K562 (cell line): ENCODE data around the gene RNF114. TPM values are rescaled to one million over a fixed set of nuclear protein-coding genes. Genes with fewer than 3 reads are reported as not detected.

Experiments
- ATAC-seq: fragments of 200-7000 bp; cut with Tn5 transposase; 3 replicates; pipeline ENCODE4 v1.9.1; 2020; ENCODE audit warnings: moderate library complexity
- BruUV-seq: library from RNA; stranded (reverse); fragments of 400-500 nt; replicated peaks from 2 replicates; lab custom pipeline; 2021; lab: Mats Ljungman, UMichigan
- CTCF ChIA-PET: fragments of 300-600 bp; formaldehyde crosslinking; extraction: SDS; loops from one replicate; lab custom pipeline; 2021; ENCODE audit warnings: low intra/inter-chr PET ratio; lab: Yijun Ruan, JAX
- POLR2A ChIA-PET: fragments of 300-600, 350-650 bp; sonication (Branson Sonifier 250); formaldehyde crosslinking; extraction: SDS; loops from one replicate; lab custom pipeline; 2021; ENCODE audit warnings: antibody characterized with exemption, inconsistent platforms; lab: Yijun Ruan, JAX
- DNase-seq, 4 experiments: peaks; one replicate each; pipeline versions ENCODE4 v3.0.0 to v3.0.0-alpha.2; 2011 to 2018; ENCODE audit warnings: low spot score in 3 of 4, mixed read lengths in 3 of 4; ENCODE audit errors: extremely low read depth in 1 of 4
- FAIRE-seq: peaks from 2 replicates; lab custom pipeline; 2011; peaks lifted over from hg19 to GRCh38; lab: Jason Lieb, UNC
- H2AFZ ChIP-seq: 2 replicates; pipeline ENCODE4 v1.6.0; 2011; ENCODE audit warnings: low read depth, low read length, control low read depth, inconsistent platforms
- H3K27ac ChIP-seq: fragments of 200-600 bp; 3 replicates; pipeline ENCODE4 v1.8.0; 2011; ENCODE audit warnings: low read depth, mild to moderate bottlenecking, control low read depth, inconsistent platforms, low read length, moderate library complexity, mixed read lengths; ENCODE audit errors: extremely low read depth
- H3K27me3 ChIP-seq, 2 experiments: fragments of 300-600 bp in 1 of 2; 2 replicates in 1 of 2; 3 replicates in 1 of 2; pipeline versions ENCODE4 v1.6.0 to v1.8.0; 2011; ENCODE audit warnings: inconsistent platforms in 2 of 2, low read length in 2 of 2, mild to moderate bottlenecking in 1 of 2, mixed read lengths in 1 of 2, moderate library complexity in 1 of 2; ENCODE audit not compliant: control insufficient read depth in 2 of 2, insufficient read depth in 2 of 2
- H3K36me3 ChIP-seq: fragments of 300-600 bp; 3 replicates; pipeline ENCODE4 v1.8.0; 2011; ENCODE audit warnings: mild to moderate bottlenecking, low read length, inconsistent platforms; ENCODE audit not compliant: control insufficient read depth, insufficient read depth
- H3K4me1 ChIP-seq, 2 experiments: fragments of 200-600 bp in 1 of 2; replicated peaks in 1 of 2; 2 replicates in 1 of 2; 3 replicates in 1 of 2; pipeline versions ENCODE4 v1.5.1 to v1.8.0; 2011; ENCODE audit warnings: inconsistent platforms in 2 of 2, low read length in 2 of 2, mild to moderate bottlenecking in 1 of 2, mixed read lengths in 1 of 2, moderate library complexity in 1 of 2; ENCODE audit not compliant: control insufficient read depth in 2 of 2, insufficient read depth in 2 of 2
- H3K4me2 ChIP-seq: 2 replicates; pipeline ENCODE4 v1.6.1; 2011; ENCODE audit warnings: low read length, control low read depth, inconsistent platforms, mixed read lengths; ENCODE audit not compliant: insufficient read depth
- H3K4me3 ChIP-seq: fragments of 200-600 bp; sonication (generic), shearing (Covaris generic); 2 replicates; pipeline ENCODE4 v1.5.1; 2016; ENCODE audit warnings: control low read depth, inconsistent platforms
- H3K79me2 ChIP-seq: fragments of 200-600 bp; 3 replicates; pipeline ENCODE4 v1.8.0; 2011; ENCODE audit warnings: low read length, inconsistent platforms; ENCODE audit not compliant: control insufficient read depth, insufficient read depth
- H3K9ac ChIP-seq, 2 experiments: 2 replicates each; pipeline versions ENCODE4 v1.6.0 to v1.6.1; 2011; ENCODE audit warnings: low read depth in 2 of 2, low read length in 2 of 2, control low read depth in 1 of 2, inconsistent platforms in 1 of 2, mild to moderate bottlenecking in 1 of 2, mixed read lengths in 1 of 2; ENCODE audit not compliant: insufficient read depth in 1 of 2
- H3K9me1 ChIP-seq: one replicate; pipeline ENCODE4 v1.6.0; 2011; ENCODE audit warnings: inconsistent platforms, mild to moderate bottlenecking, low read length, moderate library complexity; ENCODE audit not compliant: control insufficient read depth, insufficient read depth
- H3K9me3 ChIP-seq: replicated peaks from 2 replicates; pipeline ENCODE4 v1.5.1; 2011; ENCODE audit warnings: low read depth, low read length, inconsistent platforms; ENCODE audit not compliant: control insufficient read depth, insufficient read depth
- H4K20me1 ChIP-seq: replicated peaks from 2 replicates; pipeline ENCODE4 v1.6.1; 2011; ENCODE audit warnings: low read length, inconsistent platforms, mixed read lengths; ENCODE audit not compliant: control insufficient read depth, insufficient read depth
- GABPA ChIP-seq: fragments of 200-800 bp; sonication (Bioruptor generic); conservative IDR thresholded peaks from 2 replicates; pipeline ENCODE4 v1.6.1; 2016; ENCODE audit warnings: low read depth, missing genetic modification characterization, missing compliant biosample characterization
- HDAC1 ChIP-seq, 2 experiments: fragments of 450-650 bp; IDR thresholded peaks; 2 replicates each; pipeline ENCODE4 v1.6.1; 2016 to 2017; ENCODE audit warnings: inconsistent platforms in 1 of 2, mild to moderate bottlenecking in 1 of 2, moderate library complexity in 1 of 2
- HNRNPH1 ChIP-seq: fragments of 200-400 bp; formaldehyde crosslinking; optimal IDR thresholded peaks from 2 replicates; pipeline ENCODE3; 2017; ENCODE audit warnings: low read depth, mild to moderate bottlenecking, low read length, moderate library complexity
- HNRNPL ChIP-seq: fragments of 200-400 bp; formaldehyde crosslinking; IDR thresholded peaks from 2 replicates; pipeline ENCODE4 v1.6.1; 2017; ENCODE audit warnings: low read depth, mild to moderate bottlenecking, low read length
- JUND ChIP-seq, 2 experiments: IDR thresholded peaks; 2 replicates in 1 of 2; 3 replicates in 1 of 2; pipeline ENCODE4 v1.6.1; 2011; ENCODE audit warnings: borderline replicate concordance in 2 of 2, low read depth in 2 of 2, low read length in 2 of 2, improper control_type of control experiment in 1 of 2, missing biosample characterization in 1 of 2, missing genetic modification characterization in 1 of 2, missing genetic modification reagents in 1 of 2
- MAFG ChIP-seq: fragments of 450-650 bp; conservative IDR thresholded peaks from 2 replicates; pipeline ENCODE4 v1.6.1; 2016; ENCODE audit warnings: missing genetic modification characterization, missing compliant biosample characterization
- MAZ ChIP-seq, 2 experiments: fragments of 450-650 bp in 1 of 2; sonication (generic) in 1 of 2; formaldehyde crosslinking; IDR thresholded peaks in 1 of 2; conservative IDR thresholded peaks in 1 of 2; 2 replicates each; pipeline versions ENCODE4 v1.4.0 to v1.5.0; 2020; ENCODE audit warnings: mild to moderate bottlenecking in 1 of 2, missing genetic modification reagents in 1 of 2
- NR2C1 ChIP-seq, 2 experiments: fragments of 450-650 bp; IDR thresholded peaks; 2 replicates each; pipeline ENCODE4 v1.6.1; 2017; ENCODE audit warnings: mild to moderate bottlenecking in 2 of 2, antibody characterized with exemption in 1 of 2, inconsistent platforms in 1 of 2, missing compliant biosample characterization in 1 of 2, missing genetic modification characterization in 1 of 2
- PHF8 ChIP-seq: fragments of 200-600 bp; sonication (generic); IDR thresholded peaks from 2 replicates; pipeline ENCODE4 v1.6.1; 2012; ENCODE audit warnings: mixed run types, mild to moderate bottlenecking, inconsistent platforms, low read length, moderate library complexity, borderline replicate concordance
- PKNOX1 ChIP-seq: fragments of 450-650 bp; IDR thresholded peaks from 2 replicates; pipeline ENCODE4 v1.6.1; 2016
- VEZF1 ChIP-seq: fragments of 200-800 bp; sonication (Bioruptor generic); IDR thresholded peaks from 2 replicates; pipeline ENCODE4 v1.6.1; 2017; ENCODE audit warnings: missing genetic modification characterization, missing compliant biosample characterization
- ZNF197 ChIP-seq: fragments of 200-800 bp; sonication (Bioruptor generic); IDR thresholded peaks from 2 replicates; pipeline ENCODE4 v1.6.1; 2016; ENCODE audit warnings: low read depth, missing genetic modification characterization, missing compliant biosample characterization
- ZNF384 ChIP-seq: IDR thresholded peaks from 2 replicates; pipeline ENCODE4 v1.6.1; 2012; ENCODE audit warnings: low read depth, low read length, improper control_type of control experiment
- ZNF655 ChIP-seq: fragments of 250-450 bp; sonication (Bioruptor Pico); IDR thresholded peaks from 2 replicates; pipeline ENCODE4 v1.5.0; 2021
- ZNF76 ChIP-seq: fragments of 250-450 bp; sonication (Bioruptor Pico); IDR thresholded peaks from 2 replicates; pipeline ENCODE4 v1.4.0; 2020; ENCODE audit warnings: mild to moderate bottlenecking, moderate library complexity, borderline replicate concordance
- WGBS: fragments of 100-300 bp; shearing (Covaris generic); methylation state at CpG from one replicate; pipeline ENCODE4 v1.1.6; 2016; ENCODE audit warnings: low coverage, mixed read lengths; ENCODE audit not compliant: insufficient coverage; ENCODE audit errors: missing lambda C conversion rate; 5-methylcytosine and 5-hydroxymethylcytosine counted together
- in situ Hi-C: fragments of 300-500 bp; cut with MboI; formaldehyde crosslinking; loops from 4 replicates; pipeline ENCODE4 v1.15.0; 2018; ENCODE audit warnings: inconsistent platforms, mixed read lengths
- intact Hi-C: fragments of 100-400 bp; cut with micrococcal nuclease; formaldehyde crosslinking; loops from 2 replicates; pipeline ENCODE4 v1.14.2; 2022
- polyA plus RNA-seq, 8 experiments: library from polyadenylated mRNA; depleted of rRNA in 4 of 8; stranded (reverse) in 5 of 8; unstranded in 3 of 8; fragments of >200 nt; fragmentation: Nextera tagmentation in 2 of 8; fragmentation: Illumina TruSeq in 1 of 8; extraction: Ambion mirVana in 2 of 8; extraction: Trizol in 1 of 8; gene quantifications; 2 replicates each; pipeline versions ENCODE4 v1.2.1 to v1.2.3, GENCODE V29; 2011 to 2014; ENCODE audit warnings: inconsistent platforms in 1 of 8, missing spikeins in 1 of 8
- total RNA-seq, 7 experiments: library from RNA; depleted of rRNA in 6 of 7; stranded (reverse); fragments of >200 nt in 6 of 7; fragmentation: Illumina TruSeq in 2 of 7; extraction: Trizol in 2 of 7; gene quantifications; 2 replicates each; pipeline versions ENCODE4 v1.2.1 to v1.2.3, GENCODE V29; 2011 to 2021; ENCODE audit warnings: low replicate concordance in 1 of 7

Gene RNF114
- total and polyA plus RNA-seq, 9 of the 15 experiments (the other 6 are each of a cell fraction or from before 2014, with no cell fraction given), result 38.6 to 111 (median 62.6) TPM

DNA sequence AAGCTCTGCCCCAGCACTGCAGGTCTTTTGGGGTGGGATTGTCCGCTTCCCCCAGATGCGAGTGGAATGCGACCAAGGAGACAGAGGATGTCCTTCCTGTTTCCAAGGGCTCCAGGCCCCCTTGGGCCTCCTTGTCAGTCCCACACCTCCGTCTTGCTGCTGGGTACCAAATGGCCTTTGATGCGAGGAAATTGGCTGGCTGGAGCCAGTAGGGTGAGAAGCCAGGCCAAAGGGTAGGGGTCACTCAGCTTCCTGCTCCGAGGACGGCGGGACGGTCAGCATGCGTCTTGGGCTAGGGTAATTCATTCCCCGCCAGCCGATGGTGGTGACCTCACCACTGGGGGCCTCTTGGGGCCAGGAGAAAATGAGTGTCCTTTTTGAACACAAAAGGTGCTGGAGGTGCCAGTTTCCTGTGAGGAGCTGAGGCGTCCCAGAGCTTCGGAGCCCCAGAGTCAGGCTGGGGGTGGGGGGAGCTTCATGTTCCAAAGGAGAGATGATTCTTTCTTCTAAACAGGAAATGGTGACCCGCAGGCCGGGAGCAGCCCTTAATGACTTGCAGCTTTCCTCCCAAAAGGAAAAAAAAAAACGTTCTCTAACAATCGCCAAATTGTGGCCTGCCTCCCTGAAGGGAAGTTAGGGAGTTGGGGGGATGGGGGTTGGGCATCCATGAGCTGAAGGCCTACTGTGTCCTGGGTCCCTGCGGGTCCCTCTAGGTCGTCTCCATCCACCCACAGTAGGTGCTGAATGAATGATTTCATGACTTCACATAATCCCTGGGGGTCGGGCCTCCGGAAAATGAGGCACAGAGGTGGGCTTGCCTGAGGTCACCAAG lies 53.3 kb downstream of the RNF114 start:
- Histone ChIP-seq H3K36me3 (peaks cover 46% of the 10 kb centered on the region), H3K79me2 (peaks cover 33% of the 10 kb centered on the region), H3K9me1 (peaks cover 8% of the 10 kb centered on the region), H3K4me3 (no peak overlapping the region), H3K4me1 (peaks cover 47 to 55% of the 10 kb centered on the region in 2 experiments), H3K27me3 (no peaks in the 10 kb centered on the region), H3K27ac (peak overlapping the region; percentile 80), H3K9ac (peak overlapping the region; percentile 63 to 85), H3K4me2 (peak overlapping the region; percentile 69), H3K9me3 (no peaks in the 10 kb centered on the region), H2AFZ (peak overlapping the region; percentile 89), H4K20me1 (no peaks in the 10 kb centered on the region; the same call in 1 of the 2 replicates)
- in situ Hi-C loops (no loop called here), intact Hi-C loops (loop anchor here (10.0 kb wide), 1 partner anchor 475 kb away; no protein-coding TSS in a partner anchor)
- BruUV-seq, result no TSS peak
- FAIRE-seq (peak; percentile 75), DNase-seq (peak in 3 of 4 experiments; percentile 28 to 73 (median 67)), ATAC-seq (peak; percentile 62)
- ChIA-PET CTCF (no interaction called here), POLR2A (interaction anchor here (0.5 to 6.3 kb wide), 14 partner anchors 10 to 645 kb away, joined by 3 to 78 read pairs (median 4); no protein-coding TSS in a partner anchor)
- 20% methylated on average over 22 of the region's 22 CpGs for WGBS
- TF ChIP-seq ZNF384 (peak; percentile 93), NR2C1 (IDR thresholded peaks at IDR 0.05) (peak; percentile 84), NR2C1 (tag; IDR thresholded peaks at IDR 0.05) (peak; percentile 91), ZNF76 (CRISPR knock-in tag) (0 out of 2 replicates have a peak, but pooled peaks have one; percentile 45), HDAC1 (IDR thresholded peaks at IDR 0.05) (0 out of 4 replicates have a peak, but pooled peaks of 1 of the 2 experiments have one; percentile 2), JUND (IDR thresholded peaks at IDR 0.05; ENCODE audit: borderline replicate concordance, low read depth, low read length) (peak; percentile 59; the same call in 1 of the 2 replicates), JUND (tag; IDR thresholded peaks at IDR 0.05; ENCODE audit: borderline replicate concordance, low read depth, low read length) (peak; percentile 57; the same call in 2 of the 3 replicates), ZNF655 (no peak), HNRNPL (no peak), VEZF1 (peak; percentile 53), PHF8 (peak; percentile 30; the same call in 1 of the 2 replicates), GABPA (peak; percentile 73), PKNOX1 (no peak), HNRNPH1 (no peak), MAZ (CRISPR knock-in tag; conservative IDR thresholded peaks at IDR 0.05 in 1 of 2, IDR thresholded peaks at IDR 0.05 in 1 of 2) (peak; percentile 40 to 74; a peak in 3 of 4 replicates), ZNF197 (CRISPR knock-in tag) (0 out of 2 replicates have a peak, but pooled peaks have one; percentile 32), MAFG (tag) (peak; percentile 64)
